Stimulated activated naive CD8-positive, alpha-beta T cell treated with anti-CD3 and anti-CD28 coated beads, Interleukin-15, Interleukin-2, amounts not matched to agents 100 U/mL and 50 U/mL, for 24 hours (primary cell): ENCODE results near the gene SAMD1.

Experiments used
- ATAC-seq: fragments of 150-1000 bp; cut with Tn5 transposase; one replicate; pipeline ENCODE4 v1.10.0; 2021
- DNase-seq: peaks from one replicate; pipeline ENCODE4 v3.0.0; 2021

Gene SAMD1

DNA sequence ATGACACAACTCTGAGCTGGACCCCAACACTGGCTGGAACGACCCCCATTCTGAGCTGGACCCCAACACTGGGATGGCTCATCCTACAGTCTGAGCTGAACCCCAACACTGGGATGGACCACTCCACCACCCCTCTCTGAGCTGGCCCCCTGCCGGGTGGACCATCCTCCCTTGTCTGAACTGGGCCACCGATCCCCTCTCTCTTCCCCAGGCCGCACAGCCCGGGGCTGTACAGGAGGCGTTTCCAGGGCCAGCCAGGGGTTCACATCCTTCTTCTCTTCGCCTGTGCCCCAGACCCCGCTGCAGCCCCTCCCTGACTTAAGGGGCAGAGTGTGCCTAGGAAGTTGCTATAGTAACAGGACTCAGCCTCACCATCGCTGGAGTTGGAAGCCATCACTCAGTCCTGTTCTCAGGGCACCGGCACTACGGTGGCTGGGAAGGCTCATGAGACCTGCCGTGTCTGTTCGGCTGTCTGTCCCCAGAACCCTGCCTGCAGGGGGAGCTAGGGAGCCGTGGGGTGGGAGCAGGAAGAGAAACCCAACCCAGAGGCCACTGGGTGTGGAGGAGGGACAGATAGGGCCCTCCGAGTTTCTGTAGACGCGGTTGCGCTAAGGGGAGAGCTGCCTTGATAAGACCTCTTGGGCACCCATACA, 23.3 kb upstream of the SAMD1 start:
- DNase-seq (peak; percentile 76), ATAC-seq (no peak)

DNA sequence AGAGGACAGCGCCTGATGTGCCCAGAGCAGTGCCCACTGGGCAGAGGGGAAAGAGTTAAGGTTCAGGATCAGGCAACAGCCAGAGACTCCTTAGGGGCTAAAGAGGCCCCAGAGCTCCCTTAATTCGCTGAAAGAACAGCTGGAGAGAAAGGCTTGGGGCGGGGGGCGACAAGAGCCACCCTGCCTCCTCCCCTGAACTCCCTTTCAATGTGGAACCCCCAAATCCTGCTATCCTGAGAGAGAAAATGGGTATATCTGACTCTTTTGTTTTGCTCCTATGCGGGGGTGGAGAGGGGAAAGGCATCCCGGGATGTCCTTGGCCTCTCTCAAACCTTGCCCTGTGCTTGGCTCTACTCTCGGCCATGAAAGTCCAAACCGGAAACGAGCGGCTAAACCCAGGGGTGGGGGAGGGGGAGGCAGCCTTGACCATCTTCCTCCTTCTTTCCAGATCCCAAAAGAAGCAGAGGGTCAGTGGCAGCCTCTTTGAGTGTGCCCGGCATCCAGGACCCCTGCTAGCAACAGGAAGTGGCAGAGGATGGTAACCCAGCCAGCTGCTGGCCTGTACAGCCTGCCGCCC, 22.3 kb upstream of the SAMD1 start:
- ATAC-seq (no peak), DNase-seq (no peak)

DNA sequence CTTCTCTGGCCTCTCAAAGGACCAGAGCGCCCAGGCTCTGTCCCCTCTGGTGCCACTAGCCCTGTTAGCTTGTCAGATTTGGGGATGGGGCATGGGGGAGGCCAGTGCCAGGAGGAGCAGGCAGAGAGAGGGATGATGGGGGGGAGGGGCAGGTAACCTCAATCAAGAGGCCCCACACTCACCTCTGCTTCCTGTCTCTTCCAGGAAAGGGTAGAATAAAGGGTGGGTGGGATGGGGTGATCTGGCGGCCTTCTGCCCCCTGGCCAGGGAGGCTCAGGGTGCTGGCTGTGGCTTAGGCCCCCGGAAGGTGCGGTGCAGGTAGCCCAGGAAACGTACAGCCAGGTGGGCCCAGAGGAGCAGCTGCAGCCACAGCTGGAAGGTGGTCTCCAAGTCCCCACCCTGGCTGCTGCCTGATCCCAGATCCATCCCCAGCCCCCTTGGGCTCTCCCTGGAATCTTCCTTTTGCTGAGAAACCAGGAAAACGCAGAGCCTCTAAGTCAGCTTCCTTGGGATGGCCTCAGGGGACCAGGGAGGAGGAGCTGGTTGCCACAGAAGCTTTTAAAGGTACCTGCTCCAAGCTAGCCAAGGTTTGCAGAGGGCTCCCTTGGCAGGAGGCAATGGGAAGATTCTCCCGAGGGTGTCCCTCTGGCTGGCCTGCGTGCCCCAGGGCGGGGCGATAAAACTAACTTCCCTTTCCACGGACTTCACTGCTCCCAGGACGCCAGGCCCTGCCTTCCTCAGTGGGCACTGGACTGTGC, 21.7 kb upstream of the SAMD1 start:
- ATAC-seq, result no peak
- no peak for DNase-seq

DNA sequence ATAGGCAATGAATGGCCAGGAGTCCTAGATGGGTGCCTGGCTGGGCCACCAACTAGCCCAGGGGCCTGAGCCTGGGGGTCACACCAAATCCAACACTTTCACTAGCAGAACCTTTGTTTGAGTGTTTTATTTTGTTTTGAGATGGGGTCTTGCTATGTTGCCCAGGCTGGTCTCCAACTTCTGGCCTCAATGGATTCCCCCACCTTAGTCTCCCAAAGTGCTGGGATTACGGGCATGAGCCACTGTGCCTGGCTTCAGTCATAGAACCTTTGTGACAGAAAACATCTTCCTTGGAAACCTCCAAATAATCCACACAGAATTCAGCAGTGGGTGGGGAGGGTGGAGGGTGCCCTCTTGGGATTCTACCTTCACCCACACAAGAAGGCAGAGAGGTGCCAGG, 20.9 kb upstream of the SAMD1 start:
- no peak for ATAC-seq

DNA sequence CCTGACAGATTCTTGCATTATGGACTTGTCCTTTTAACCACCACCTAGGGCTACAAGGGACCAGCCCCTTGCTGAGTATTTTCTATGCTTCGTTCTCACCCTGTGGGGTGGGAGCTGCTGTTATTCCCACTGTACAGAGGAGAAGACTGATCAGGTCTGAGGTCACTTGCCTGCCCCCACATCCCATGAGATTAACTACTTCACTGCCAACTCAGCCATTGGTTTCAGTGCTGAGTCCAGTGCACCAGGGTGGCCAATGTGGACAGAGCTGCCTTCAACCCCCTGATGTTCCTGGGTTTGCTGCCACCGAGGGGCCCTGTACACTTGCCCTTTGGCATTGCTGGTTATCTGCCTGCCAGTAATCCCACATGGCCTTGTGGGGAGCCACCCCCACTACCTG, 20.1 kb upstream of the SAMD1 start:
- DNase-seq (no peak), ATAC-seq (no peak)

More for the DNA sequence above, 20.9 kb upstream of the SAMD1 start:
- no peak for DNase-seq

DNA sequence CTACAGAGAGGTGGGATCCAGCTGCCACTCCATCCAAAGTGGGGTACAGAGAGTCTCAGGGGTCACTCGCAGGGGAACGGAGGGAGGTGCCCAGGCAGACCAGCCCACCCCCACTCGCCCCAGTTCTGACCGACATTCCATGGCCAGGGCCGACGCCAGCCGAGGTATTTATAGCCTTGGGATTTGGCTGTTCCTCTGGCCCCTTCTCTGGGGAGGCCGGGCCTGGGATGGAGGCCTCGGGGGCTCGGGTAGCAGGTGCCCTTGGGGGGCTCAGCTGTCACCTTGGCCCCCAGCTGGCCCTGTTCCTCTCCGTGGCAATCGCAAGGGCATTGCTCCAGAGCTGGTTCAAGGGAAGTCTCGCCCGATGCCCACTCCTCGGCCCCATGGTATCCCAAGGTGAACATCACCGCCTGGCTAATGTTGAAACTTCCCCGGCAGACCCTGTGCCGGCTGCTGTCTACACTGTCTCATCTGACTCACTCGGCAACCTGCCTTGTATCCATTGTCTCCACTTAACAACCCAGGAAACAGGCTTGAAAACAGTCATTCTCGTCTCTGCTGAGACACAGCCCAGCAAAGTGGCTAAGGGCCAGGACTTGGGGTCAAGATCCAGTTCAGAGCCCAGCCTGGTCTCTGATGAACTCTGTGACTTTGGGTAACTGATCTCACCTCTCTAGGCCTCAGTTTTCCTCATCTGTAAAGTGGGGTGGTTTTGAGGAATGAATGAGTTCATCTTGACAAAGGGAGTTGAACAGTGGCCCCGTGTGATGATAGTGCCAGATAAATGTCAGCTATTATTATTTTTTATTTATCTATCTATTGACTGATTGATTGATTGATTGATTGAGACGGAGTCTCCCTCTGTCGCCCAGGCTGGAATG, 17.3 kb upstream of the SAMD1 start:
- no peak for DNase-seq
- ATAC-seq, result no peak

DNA sequence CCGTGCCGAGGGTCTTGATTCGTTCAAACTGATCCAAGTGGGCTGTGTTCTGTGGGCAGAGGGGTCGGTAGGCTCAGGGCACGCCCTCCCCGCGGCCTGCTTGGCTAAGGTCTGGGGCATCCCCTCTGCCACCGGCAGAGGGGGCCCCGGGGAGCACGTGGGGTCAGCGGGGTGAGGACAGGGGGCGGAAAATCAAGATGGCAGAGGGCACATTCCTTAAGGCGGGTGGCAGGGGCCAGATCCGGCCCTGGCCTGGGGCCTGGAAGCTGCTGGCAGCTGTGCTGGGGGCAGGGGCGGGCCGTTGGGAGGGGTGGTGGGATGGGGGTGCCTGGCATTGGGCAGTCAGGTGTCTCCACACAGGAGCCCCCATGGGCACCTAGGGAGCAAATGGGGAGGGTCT, 16.3 kb upstream of the SAMD1 start:
- DNase-seq, result no peak

DNA sequence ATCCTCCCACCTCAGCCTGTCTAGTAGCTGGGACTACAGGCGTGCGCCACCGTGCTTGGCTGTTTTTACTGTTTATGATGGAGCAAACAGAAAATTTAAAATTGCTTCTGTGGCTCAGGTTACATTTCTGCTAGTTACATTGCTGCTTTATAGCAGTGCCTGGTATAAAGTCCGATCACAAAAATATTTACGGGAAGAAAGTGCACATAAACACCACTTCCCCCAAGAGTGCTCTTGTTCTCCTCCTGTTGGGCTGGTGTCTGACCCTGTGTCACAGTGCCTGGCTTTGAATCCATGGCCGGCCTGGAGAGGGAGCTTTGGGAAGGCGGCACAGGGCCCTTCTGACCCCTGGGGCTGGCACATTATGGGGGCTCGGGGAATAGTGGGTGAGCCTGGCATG, 15.1 kb upstream of the SAMD1 start:
- no peak for DNase-seq

More for the DNA sequence above, 16.3 kb upstream of the SAMD1 start:
- no peak for ATAC-seq

DNA sequence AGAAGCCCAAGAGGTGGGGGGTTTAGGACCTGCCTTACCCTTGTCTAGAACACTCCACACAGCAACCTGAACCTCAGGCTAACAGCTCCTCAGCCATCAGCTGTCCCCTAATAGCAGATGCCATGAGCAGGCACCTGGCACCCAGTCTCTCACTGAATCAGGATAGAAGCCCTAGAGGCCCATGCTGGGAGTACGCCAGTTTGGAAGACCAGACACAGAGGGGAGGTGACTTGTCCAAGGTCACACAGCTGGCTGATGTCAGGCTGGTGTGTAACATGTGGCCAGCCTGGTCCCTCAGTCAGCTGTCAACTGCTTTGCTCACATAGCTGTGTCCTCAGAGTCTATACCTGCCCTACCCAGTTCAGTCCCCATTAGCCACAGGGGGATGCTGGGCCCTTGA, 12.8 kb upstream of the SAMD1 start:
- no peak for ATAC-seq
- no peak for DNase-seq

More for the DNA sequence above, 15.1 kb upstream of the SAMD1 start:
- no peak for ATAC-seq

DNA sequence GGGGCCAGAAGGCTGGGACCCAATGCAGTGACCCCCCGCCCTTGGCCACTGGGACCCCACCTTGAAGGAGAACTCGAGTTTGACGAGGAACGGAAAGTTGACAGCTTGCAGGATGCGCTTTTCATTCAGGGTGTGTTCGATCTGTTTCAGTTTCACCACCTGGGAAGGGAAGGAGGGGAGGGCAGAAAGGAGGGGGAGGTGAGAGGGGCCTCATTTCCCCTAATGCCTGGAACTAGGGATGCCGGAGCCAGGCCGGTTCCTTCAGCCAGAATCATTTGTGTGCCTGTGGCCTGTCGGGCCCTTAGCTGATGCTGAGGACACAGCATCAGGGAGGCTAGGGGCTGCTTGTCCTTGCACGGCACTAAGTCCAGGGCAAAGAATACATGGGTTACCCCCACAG, 12.2 kb upstream of the SAMD1 start:
- ATAC-seq, result no peak
- DNase-seq, result no peak

DNA sequence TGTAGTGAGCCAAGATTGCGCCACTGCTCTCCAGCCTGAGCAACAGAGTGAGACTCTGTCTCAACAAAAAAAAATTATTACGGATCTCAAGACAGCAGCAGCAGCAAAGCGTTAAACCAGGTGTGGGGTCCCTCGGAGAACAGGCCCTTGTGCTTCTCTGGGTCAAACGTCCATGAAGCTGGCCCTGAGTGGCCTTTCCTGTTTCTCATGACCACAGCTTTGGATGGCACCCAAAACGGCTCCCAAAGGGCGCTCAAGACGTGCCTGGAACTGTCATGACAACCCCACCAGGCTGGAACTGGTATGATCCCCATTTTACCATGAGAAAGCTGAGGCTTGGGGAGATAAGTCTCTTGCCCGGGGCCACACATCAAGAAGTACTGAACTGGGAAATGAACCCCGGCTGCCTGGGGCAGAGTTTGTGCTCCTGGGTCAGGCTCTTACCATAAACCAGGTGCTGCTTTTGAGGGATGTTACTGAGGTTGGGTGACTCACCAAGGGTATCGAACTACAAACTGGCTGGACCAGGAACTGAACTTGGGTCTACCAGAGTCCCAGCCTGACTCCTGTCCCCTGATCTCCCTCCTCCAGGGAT, 11.6 kb upstream of the SAMD1 start:
- DNase-seq (no peak), ATAC-seq (no peak)

DNA sequence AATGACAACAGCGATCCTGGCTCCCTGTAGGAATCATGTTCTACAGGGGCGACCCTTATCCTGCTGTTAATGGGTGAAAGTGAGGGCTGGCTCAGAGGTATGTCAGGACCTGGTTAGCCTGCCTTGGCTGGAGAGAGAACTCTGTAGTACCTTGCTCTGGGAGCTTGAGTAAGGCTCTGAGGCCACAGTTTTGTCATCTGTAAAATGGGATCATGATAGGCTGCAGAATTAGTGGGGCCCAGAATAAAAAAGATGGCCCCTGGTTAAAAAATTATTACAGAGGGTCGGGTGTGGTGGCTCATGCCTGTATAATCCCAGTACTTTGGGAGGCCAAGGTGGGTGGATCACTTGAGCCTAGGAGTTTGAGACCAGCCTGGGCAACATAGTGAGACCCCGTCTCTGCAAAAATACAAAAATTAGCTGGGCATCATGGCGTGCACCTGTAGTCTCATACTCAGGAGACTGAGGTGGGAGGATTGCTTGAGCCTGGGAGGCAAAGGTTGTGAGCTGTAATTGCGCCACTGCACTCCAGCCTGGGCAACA, 10.5 kb upstream of the SAMD1 start:
- ATAC-seq, result no peak
- no peak for DNase-seq

DNA sequence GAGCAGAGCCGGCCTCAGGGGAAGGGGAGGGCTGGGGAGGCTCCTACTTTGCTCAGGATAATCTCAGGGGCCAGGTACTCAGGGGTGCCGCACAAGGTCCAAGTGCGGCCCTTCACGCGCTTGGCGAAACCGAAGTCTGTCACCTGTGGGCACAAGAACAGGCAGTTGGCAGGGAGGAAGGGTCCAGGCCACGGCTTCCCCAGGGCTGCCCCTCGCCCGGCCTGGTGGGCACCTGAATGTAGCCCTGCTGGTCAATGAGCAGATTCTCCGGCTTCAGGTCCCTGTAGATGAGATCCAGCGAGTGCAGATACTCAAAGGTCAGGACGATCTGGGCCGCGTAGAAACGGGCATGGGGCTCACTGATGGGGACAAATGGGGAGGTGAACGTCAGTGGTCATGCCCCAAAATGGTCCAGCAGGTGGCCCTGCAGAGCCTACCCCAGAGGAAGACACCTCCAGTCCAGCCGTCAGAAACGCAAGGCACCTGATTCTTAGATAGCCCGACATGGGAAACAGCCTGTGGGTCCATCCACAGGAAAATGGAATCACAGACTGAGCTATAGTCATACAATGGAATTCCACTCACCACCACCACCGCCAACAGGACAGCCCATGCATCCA, 7.1 kb upstream of the SAMD1 start:
- DNase-seq (no peak), ATAC-seq (no peak)

DNA sequence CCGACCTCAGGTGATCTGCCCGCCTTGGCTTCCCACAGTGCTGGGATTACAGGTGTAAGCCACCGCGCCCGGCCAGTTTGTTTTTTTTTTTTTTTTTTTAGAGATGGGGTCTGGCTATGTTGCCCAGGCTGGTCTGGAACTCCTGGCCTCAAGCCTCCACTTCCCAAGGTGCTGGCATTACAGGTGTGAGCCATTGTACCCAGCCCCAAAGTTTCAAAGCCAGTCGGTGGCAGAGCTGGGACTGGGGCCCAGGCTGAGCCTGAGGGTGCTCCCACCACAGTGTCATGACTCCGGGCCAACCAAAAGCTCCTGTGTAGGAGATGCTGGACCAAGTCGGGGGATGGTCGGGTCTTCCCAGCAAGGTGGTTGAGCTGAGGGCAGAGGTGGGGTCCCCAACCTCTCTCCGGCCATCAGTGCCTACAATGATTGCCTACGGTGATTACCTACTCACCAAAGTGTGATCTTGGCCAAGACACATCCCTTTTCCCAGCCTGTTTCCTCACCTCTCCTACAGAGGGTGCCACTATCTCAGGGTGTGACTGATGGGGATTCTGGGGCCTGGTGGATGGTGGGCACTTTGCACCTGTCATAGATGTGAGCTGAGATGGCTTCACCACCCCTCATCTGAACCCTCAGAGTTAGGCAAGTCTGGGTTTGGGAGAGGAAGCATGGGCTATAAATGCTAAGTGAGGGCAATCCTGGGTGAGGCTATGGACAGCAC, 5.9 kb upstream of the SAMD1 start:
- no peak for DNase-seq
- no peak for ATAC-seq

DNA sequence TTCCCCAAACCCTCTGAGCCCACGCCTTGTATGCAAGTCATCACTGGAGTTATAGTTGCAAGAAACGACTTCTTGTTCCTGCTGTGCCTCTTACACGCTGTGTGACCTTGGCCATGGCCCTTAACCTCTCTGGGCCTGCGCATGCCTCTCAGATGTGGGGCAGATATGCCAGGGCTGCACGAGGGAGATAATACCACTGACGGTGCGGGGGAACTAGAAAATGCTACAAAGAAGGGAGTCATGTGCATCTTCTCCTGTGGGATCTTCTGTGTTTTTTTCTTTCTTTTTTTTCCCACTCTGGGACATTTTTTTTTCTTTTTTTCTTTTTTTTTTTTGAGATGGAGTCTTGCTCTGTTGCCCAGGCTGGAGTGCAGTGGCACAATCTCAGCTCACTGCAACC, 4.3 kb upstream of the SAMD1 start:
- DNase-seq (no peak), ATAC-seq (no peak)

DNA sequence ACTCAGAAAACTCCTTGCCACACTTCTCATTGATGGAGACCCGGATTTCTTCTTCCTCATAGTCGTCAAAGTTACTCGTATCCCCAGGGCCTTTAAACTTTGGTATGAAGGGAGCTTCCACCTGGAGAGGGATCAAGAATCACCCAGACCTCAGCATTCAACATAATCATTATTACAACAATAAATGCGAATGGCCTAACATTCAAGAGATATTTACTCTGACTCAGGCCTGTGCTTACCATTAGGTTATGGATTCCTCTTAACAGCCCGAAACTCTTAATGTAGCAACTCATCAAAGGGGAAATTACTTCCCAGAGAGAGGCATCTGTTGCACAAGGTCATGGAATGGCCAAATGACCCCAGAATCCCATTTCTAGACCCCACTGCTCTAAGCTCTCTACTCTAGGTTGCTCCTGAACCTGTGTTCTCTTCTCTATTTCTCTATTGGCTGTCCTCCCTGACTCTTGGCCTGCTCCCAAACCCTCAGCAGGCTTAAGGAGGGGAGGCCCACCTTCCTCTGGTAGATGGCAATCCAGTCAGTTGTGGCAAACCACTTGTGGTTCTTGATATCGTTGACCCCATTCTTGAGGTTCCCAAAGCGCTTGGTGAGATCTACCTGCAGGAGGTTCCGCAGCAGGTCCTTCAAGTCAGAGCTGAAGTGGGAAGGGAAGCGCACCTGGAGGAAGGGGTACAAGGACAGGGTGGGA, 2.7 kb upstream of the SAMD1 start:
- no peak for DNase-seq
- ATAC-seq, result no peak

DNA sequence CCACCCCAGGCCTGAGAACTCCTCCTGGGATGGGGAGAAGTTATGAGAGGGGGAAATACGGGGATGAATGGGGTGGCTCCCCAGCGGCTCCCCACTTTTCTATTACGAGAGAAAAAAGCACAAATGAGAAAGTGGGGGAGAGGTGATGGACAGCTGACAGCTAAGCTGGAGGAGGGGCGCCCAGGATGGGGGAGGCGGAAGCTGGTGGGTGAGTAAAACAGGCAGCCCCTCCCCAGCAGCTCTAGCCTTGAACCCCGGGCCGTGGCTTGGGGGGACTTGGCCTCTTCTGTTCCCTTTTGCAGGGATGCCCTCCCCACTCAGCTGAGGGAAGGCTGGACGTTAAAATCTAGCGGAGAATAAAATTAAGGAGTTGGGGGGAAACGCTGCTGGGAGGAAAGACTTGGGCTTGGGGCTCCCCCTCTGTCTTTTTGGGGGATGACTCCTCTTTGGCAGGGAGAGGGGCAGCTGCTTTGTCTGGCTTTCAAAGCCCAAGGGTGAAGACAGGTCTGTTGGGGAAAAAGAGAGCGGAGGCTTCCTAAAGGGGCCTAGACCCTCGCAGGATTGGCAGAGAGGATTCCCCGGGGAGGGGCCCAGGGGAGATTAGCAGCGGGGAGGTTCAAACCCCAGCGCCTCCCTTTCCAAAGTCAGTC, 1.4 kb upstream of the SAMD1 start:
- ATAC-seq (peak; percentile 1), DNase-seq (peak; percentile 51)

DNA sequence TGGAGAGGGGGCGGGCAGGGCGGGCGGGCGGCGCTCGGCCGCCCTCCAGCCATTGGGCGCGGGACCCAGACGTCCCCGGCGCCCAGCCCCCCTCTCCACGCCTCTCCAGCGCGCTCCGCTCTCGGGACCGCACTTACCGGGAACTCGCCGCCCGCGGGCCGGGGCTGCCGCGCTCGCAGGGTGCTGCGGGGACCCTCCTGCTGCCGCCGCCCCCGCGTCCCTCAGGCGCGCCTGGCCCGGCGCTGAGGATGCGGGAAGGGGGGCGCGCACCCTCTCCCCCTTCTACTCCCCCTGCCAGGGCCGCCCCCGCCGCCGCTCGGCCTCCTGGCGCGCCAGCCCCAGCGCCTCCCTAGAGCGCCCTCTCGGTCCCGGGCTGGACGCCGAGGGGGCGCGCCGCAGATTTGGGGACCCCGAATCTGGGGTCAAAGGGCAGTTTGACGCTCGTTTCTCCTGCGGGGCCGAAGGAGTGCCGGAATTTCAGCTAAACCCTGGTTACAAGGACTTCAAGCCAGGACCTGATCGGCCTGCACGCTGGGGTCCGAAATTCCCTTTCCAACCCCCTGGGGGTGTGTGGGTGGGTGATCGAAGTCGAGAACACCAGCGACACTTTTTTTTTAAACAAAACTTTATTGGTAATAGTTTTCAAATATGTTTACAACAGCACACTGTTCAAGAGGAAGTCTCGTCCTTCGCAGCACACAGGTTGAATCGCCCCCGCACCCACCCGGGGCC, 696 bp upstream of the SAMD1 start:
- peak; percentile 80 for DNase-seq
- ATAC-seq, result peak; percentile 72
